GM19351 (cell line): Measurements from ENCODE around the gene VLDLR.

ENCODE experiments used
- ATAC-seq: cut with Tn5 transposase; IDR thresholded peaks from one replicate; pipeline ENCODE4 v1.9.1; 2021; ENCODE audit warnings: mild to moderate bottlenecking, moderate library complexity; ENCODE audit not compliant: unreplicated experiment

The VLDLR gene

GRCh38 chr9:2621722-2622460 lies at the start of gene VLDLR:
VLDLR (plus strand) TSS chr9:2621787; CDS start chr9:2622190, 403 bp downstream.
- ATAC-seq = peak; percentile 27

GRCh38 chr9:2574203-2574602 lies 47.4 kb upstream of the VLDLR start:
- ATAC-seq = no peak

GRCh38 chr9:2576631-2577030 lies 45.0 kb upstream of the VLDLR start:
- ATAC-seq = no peak

- no peak for ATAC-seq
Observed at GRCh38 chr9:2583308-2584013, 38.1 kb upstream of the VLDLR start.

GRCh38 chr9:2591967-2592366 lies 29.6 kb upstream of the VLDLR start:
- no peak for ATAC-seq

- ATAC-seq = no peak
Observed at GRCh38 chr9:2593744-2594143, 27.8 kb upstream of the VLDLR start.

- no peak for ATAC-seq
Observed at GRCh38 chr9:2595973-2596372, 25.6 kb upstream of the VLDLR start.

GRCh38 chr9:2597483-2597882 lies 24.1 kb upstream of the VLDLR start:
- no peak for ATAC-seq

- ATAC-seq = no peak
Observed at GRCh38 chr9:2599896-2600295, 21.7 kb upstream of the VLDLR start.

GRCh38 chr9:2600307-2600706 lies 21.3 kb upstream of the VLDLR start:
- no peak for ATAC-seq

- ATAC-seq = peak; percentile 46
Observed at GRCh38 chr9:2601785-2602378, 19.7 kb upstream of the VLDLR start.

- peak; percentile 72 for ATAC-seq
Observed at GRCh38 chr9:2602704-2603116, 18.9 kb upstream of the VLDLR start.

GRCh38 chr9:2603621-2604020 lies 18.0 kb upstream of the VLDLR start:
- ATAC-seq = no peak

GRCh38 chr9:2605246-2605645 lies 16.3 kb upstream of the VLDLR start:
- no peak for ATAC-seq

- ATAC-seq = no peak
Observed at GRCh38 chr9:2608276-2608675, 13.3 kb upstream of the VLDLR start.

- ATAC-seq = no peak
Observed at GRCh38 chr9:2610985-2611384, 10.6 kb upstream of the VLDLR start.

GRCh38 chr9:2611961-2612360 lies 9.6 kb upstream of the VLDLR start:
- ATAC-seq = no peak

GRCh38 chr9:2613730-2614271 lies 7.8 kb upstream of the VLDLR start:
- ATAC-seq = no peak

GRCh38 chr9:2615497-2615896 lies 6.1 kb upstream of the VLDLR start:
- no peak for ATAC-seq

- ATAC-seq = peak; percentile 42
Observed at GRCh38 chr9:2616692-2617377, 4.8 kb upstream of the VLDLR start.

- ATAC-seq = no peak
Observed at GRCh38 chr9:2618289-2618688, 3.3 kb upstream of the VLDLR start.
